Parathyroid adenoma (tissue), 2 donors: ENCODE measurements around the gene CAMTA1.

Experiments used
- H2AFZ ChIP-seq: fragments of 300-600 bp; sonication (generic); one replicate; pipeline ENCODE4 v1.7.0; 2017; ENCODE audit warnings: antibody characterized with exemption, mild to moderate bottlenecking
- H3K27ac ChIP-seq: fragments of 300-600 bp; sonication (generic); one replicate; pipeline ENCODE4 v1.7.0; 2017
- H3K27me3 ChIP-seq: fragments of 300-600 bp; sonication (generic); one replicate; pipeline ENCODE4 v1.7.0; 2017; ENCODE audit warnings: low read length; ENCODE audit not compliant: control insufficient read depth, insufficient read depth
- H3K36me3 ChIP-seq: fragments of 300-600 bp; sonication (generic); one replicate; pipeline ENCODE4 v1.7.0; 2017; ENCODE audit warnings: low read length; ENCODE audit not compliant: control insufficient read depth, insufficient read depth
- H3K4me1 ChIP-seq: fragments of 300-600 bp; sonication (generic); one replicate; pipeline ENCODE4 v1.7.0; 2017; ENCODE audit warnings: control low read depth
- H3K4me2 ChIP-seq: fragments of 300-600 bp; sonication (generic); one replicate; pipeline ENCODE4 v1.7.0; 2017; ENCODE audit warnings: low read length
- H3K4me3 ChIP-seq: fragments of 300-600 bp; sonication (generic); one replicate; pipeline ENCODE4 v1.7.0; 2017; ENCODE audit warnings: low read depth, low read length
- H3K79me2 ChIP-seq: fragments of 300-600 bp; sonication (generic); one replicate; pipeline ENCODE4 v1.7.0; 2017; ENCODE audit warnings: control low read depth
- H3K9ac ChIP-seq: fragments of 300-600 bp; sonication (generic); one replicate; pipeline ENCODE4 v1.7.0; 2017; ENCODE audit warnings: mild to moderate bottlenecking
- H3K9me3 ChIP-seq: fragments of 300-600 bp; sonication (generic); one replicate; pipeline ENCODE4 v1.7.0; 2017; ENCODE audit warnings: low read length; ENCODE audit not compliant: control insufficient read depth
- CTCF ChIP-seq: fragments of 300-600 bp; sonication (generic); IDR thresholded peaks from one replicate; pipeline ENCODE4 v1.7.0; 2017; ENCODE audit warnings: antibody characterized with exemption, mild to moderate bottlenecking
- donor health status: primary hyperparathyroidism.

The CAMTA1 gene

GRCh38 chr1:7570311-7570710, 785.1 kb downstream of the CAMTA1 start:
- Histone ChIP-seq H3K27ac (no peak overlapping the region), H3K36me3 (no peaks in the 10 kb centered on the region), H3K27me3 (no peaks in the 10 kb centered on the region), H3K4me3 (no peak overlapping the region), H3K4me2 (no peak overlapping the region), H3K4me1 (no peaks in the 10 kb centered on the region), H2AFZ (no peak overlapping the region), H3K9ac (no peak overlapping the region), H3K79me2 (no peaks in the 10 kb centered on the region), H3K9me3 (no peaks in the 10 kb centered on the region)
- no peak for TF ChIP-seq CTCF

GRCh38 chr1:7572654-7573152, 787.4 kb downstream of the CAMTA1 start:
- Histone ChIP-seq H3K4me1 (no peaks in the 10 kb centered on the region), H3K4me3 (no peak overlapping the region), H3K27me3 (no peaks in the 10 kb centered on the region), H3K79me2 (no peaks in the 10 kb centered on the region), H3K9ac (no peak overlapping the region), H3K27ac (no peak overlapping the region), H3K9me3 (no peaks in the 10 kb centered on the region), H2AFZ (no peak overlapping the region), H3K4me2 (no peak overlapping the region), H3K36me3 (no peaks in the 10 kb centered on the region)
- no peak for TF ChIP-seq CTCF

DNA sequence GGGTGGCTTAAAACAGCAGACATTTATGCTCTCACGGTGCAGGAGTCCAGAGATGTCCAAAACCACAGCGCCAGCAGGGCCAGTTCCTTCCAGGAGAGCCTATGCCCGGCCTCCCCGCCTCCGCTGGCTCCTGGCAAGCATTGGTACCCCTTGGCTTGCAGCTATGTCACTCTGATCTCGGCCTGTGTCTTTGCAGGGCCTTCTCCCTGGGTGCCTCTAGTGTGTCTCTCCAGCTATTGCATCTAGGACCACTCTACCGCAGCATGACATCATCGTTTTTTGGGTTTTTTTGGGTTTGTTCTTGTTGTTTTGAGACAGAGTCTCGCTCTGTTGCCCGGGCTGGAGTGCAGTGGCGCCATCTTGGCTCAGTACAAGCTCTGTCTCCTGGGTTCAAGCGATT, 788.2 kb downstream of the CAMTA1 start:
- no peaks in the 10 kb centered on the region for H3K27me3 ChIP-seq
- no peaks in the 10 kb centered on the region for H3K36me3 ChIP-seq
- H3K4me3 ChIP-seq = no peak overlapping the region
- TF ChIP-seq CTCF = no peak
- no peak overlapping the region for H3K27ac ChIP-seq
- no peaks in the 10 kb centered on the region for H3K9me3 ChIP-seq
- H3K79me2 ChIP-seq = no peaks in the 10 kb centered on the region
- H3K9ac ChIP-seq = no peak overlapping the region
- H2AFZ ChIP-seq = no peak overlapping the region
- no peaks in the 10 kb centered on the region for H3K4me1 ChIP-seq
- H3K4me2 ChIP-seq = no peak overlapping the region

DNA sequence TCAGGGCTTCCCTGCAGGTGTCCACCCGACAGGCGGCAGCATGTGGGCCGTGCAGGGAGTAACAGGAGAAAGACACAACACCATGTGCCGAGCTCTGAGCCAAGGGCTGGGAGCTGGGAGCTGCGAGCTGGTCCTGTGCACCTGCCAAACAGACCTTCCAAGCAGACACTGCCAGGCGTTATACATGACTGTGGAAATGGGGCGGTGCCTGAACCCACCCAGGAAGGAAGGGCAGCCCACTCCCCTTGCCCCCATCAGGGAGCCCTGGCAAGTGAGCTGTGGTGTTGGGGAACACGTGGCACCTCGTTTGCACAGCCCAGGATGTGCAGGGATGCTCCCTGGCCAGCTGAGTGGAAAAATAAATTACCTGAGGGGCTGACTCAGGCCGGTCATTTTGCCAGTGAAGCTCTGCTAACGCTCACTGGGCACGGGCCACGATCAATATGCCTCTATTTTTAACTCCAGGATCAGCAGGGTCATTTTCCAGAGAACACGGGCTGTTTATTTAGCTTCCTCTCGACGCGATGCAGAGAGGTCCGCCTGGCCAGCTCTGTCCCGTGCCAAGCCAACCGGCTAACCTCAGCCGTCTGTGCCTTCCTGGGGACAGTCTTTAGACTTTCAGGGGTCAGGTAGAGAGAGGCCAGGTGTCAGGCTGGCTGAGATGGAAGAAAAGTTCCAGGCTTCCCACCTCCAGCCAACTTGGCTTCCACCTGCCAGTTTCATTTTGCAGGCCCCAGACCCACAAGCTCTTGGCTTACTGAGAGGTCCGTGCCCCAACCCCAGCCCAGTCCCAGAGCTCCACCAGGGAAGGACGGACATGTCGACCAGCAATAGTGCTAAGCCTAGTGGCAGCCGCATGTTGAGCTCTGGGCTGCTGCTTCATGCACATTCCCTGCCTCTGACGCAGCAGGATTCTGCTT, 789.1 kb downstream of the CAMTA1 start:
- Histone ChIP-seq H3K4me1 (no peaks in the 10 kb centered on the region), H3K4me3 (no peak overlapping the region), H3K4me2 (no peak overlapping the region), H2AFZ (no peak overlapping the region), H3K9ac (no peak overlapping the region), H3K36me3 (no peaks in the 10 kb centered on the region), H3K9me3 (no peaks in the 10 kb centered on the region), H3K79me2 (no peaks in the 10 kb centered on the region), H3K27ac (no peak overlapping the region), H3K27me3 (no peaks in the 10 kb centered on the region)
- TF ChIP-seq CTCF = no peak

GRCh38 chr1:7575041-7575400, 789.8 kb downstream of the CAMTA1 start:
- no peak overlapping the region for H3K27ac ChIP-seq
- no peak overlapping the region for H3K4me3 ChIP-seq
- no peaks in the 10 kb centered on the region for H3K36me3 ChIP-seq
- no peak overlapping the region for H2AFZ ChIP-seq
- H3K9me3 ChIP-seq = no peaks in the 10 kb centered on the region
- H3K9ac ChIP-seq = no peak overlapping the region
- no peaks in the 10 kb centered on the region for H3K79me2 ChIP-seq
- TF ChIP-seq CTCF = no peak
- H3K27me3 ChIP-seq = no peaks in the 10 kb centered on the region
- H3K4me2 ChIP-seq = no peak overlapping the region
- H3K4me1 ChIP-seq = no peaks in the 10 kb centered on the region
